Measurements from ENCODE around the gene EXOC2.

DNA sequence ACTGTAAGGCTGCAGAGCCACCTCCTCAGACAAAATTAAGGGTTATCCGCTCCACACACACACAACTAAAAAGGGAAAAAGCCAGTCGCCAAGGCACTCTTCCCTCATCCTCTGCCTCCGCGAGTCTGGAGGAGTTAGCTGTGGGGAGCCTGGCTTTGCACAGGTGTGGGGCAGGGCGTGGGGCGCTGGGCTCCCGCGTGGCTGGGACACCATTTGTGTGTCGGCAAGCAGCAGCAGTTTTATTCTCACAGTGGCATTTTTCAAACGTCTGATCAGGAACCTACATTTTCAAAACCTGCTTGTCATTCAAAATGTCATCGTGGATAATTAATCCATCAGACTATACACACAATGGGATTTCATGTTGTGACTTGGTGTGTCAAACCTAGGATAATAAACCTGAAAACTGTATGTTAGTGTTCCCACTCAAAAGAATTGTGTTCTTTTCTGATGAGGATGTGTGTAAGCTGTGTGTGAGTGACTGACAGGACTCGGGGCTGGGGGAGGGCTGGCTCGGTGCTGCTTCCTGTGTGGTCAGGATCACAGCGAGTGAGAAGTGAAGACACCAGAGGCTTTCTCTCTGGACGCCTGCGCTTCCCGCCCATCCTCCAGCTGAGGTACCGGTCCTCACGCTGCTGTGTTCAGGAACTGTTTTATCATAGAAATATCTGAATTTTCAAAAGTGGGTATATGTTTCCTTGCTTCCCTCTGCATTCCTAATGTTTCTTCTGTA, 218.3 kb downstream of the EXOC2 start:
- TF ChIP-seq, protein P1, sequence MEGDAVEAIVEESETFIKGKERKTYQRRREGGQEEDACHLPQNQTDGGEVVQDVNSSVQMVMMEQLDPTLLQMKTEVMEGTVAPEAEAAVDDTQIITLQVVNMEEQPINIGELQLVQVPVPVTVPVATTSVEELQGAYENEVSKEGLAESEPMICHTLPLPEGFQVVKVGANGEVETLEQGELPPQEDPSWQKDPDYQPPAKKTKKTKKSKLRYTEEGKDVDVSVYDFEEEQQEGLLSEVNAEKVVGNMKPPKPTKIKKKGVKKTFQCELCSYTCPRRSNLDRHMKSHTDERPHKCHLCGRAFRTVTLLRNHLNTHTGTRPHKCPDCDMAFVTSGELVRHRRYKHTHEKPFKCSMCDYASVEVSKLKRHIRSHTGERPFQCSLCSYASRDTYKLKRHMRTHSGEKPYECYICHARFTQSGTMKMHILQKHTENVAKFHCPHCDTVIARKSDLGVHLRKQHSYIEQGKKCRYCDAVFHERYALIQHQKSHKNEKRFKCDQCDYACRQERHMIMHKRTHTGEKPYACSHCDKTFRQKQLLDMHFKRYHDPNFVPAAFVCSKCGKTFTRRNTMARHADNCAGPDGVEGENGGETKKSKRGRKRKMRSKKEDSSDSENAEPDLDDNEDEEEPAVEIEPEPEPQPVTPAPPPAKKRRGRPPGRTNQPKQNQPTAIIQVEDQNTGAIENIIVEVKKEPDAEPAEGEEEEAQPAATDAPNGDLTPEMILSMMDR (optimal IDR thresholded peaks at IDR 0.05 in 1 of 3, IDR thresholded peaks at IDR 0.05 in 1 of 3, conservative IDR thresholded peaks at IDR 0.05 in 1 of 3; ENCODE audit: extremely low read depth in 1 of 3, insufficient read depth in 2 of 3, low read length in 3 of 3) = no peak
- no peak for TF ChIP-seq EZH2 (IDR thresholded peaks at IDR 0.05; ENCODE audit: low read length)

Data from keratinocyte (primary cell).